ENCODE results near the gene ZNF141. TPM values are rescaled to one million over a fixed set of nuclear protein-coding genes. Genes with fewer than 3 reads are reported as not detected.

The ZNF141 gene
- total and polyA plus RNA-seq, 12 donors: 1.5 to 10.8 (median 7.6) TPM

DNA sequence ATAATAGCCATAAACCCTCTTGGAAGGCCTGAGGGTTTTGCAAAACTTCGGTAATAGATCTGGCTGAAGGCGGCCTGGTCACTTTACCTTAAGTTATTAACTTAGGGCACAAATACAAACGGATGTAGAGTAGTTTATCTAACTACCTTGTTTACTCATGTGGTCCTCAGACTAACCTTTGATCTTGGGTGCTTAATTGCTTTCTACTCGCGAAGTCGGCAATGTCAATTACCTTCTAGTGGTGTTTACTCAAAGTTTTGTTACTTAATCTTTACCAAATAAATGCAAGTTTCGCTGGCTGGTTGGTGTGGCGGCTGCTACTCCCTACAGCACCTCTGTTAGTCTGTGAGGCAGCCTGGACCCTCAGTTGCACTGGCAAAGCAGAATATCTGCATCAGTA lies 8.9 kb upstream of the ZNF141 start:
- H3K9me3 ChIP-seq: peaks cover 0 to 90% (median 0%) of the 10 kb centered on the region in 11 donors

DNA sequence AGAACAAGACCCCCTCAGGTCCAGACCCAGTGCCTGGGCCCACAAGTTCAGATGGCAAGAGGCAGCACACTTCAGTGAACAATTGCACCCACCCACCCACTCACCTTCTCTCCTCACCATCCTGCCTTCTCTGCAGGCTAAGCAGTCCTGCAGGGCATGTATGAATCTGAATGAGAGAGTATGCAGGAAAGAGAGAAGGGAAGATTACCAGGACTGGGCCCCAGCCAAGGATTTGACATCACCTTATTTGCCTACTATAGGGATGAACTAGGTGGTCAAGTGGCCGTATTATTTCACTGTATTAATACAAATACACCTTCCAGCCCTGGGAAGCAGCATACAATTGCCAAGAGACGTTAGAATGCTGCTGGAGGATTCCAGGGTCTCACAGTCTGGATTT lies 2.1 kb upstream of the ZNF141 start:
- WGBS, 2 donors: 63 to 75% methylated on average over 2 of the region's 2 CpGs
- Histone ChIP-seq H3K4me3 (peak overlapping the region in 2 of 10 donors; percentile 92 to 97), H3K27ac (peak overlapping the region in 5 of 10 donors; percentile 96 to 98 (median 97)), H3K9me3 (peaks cover 0 to 41% (median 0%) of the 10 kb centered on the region in 11 donors), H3K27me3 (no peaks in the 10 kb centered on the region), H3K4me1 (peaks cover 3 to 34% (median 23%) of the 10 kb centered on the region in 9 donors), H3K36me3 (peaks cover 0 to 2% (median 0%) of the 10 kb centered on the region in 9 donors)
- no peak for ATAC-seq
- intact Hi-C loops (cut with DNase I): loop anchor here in 2 of 10 donors (10.0 kb wide), 1 partner anchor 91 kb away; no protein-coding TSS in a partner anchor
- TF ChIP-seq, protein P1, sequence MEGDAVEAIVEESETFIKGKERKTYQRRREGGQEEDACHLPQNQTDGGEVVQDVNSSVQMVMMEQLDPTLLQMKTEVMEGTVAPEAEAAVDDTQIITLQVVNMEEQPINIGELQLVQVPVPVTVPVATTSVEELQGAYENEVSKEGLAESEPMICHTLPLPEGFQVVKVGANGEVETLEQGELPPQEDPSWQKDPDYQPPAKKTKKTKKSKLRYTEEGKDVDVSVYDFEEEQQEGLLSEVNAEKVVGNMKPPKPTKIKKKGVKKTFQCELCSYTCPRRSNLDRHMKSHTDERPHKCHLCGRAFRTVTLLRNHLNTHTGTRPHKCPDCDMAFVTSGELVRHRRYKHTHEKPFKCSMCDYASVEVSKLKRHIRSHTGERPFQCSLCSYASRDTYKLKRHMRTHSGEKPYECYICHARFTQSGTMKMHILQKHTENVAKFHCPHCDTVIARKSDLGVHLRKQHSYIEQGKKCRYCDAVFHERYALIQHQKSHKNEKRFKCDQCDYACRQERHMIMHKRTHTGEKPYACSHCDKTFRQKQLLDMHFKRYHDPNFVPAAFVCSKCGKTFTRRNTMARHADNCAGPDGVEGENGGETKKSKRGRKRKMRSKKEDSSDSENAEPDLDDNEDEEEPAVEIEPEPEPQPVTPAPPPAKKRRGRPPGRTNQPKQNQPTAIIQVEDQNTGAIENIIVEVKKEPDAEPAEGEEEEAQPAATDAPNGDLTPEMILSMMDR (IDR thresholded peaks at IDR 0.05): no peak
- no peak for DNase-seq

More for the DNA sequence above, 8.9 kb upstream of the ZNF141 start:
- Histone ChIP-seq H3K27me3 (no peaks in the 10 kb centered on the region), H3K4me1 (no peaks in the 10 kb centered on the region), H3K4me3 (no peak overlapping the region), H3K36me3 (no peaks in the 10 kb centered on the region), H3K27ac (no peak overlapping the region)
- ATAC-seq: no peak
- TF ChIP-seq, protein P1 (IDR thresholded peaks at IDR 0.05): no peak
- DNase-seq: no peak
- WGBS, 2 donors: 91 to 96% methylated on average over 8 of the region's 8 CpGs
- intact Hi-C loops (cut with DNase I): loop anchor here in 1 of 10 donors (10.0 kb wide), 1 partner anchor 84 kb away; no protein-coding TSS in a partner anchor

DNA sequence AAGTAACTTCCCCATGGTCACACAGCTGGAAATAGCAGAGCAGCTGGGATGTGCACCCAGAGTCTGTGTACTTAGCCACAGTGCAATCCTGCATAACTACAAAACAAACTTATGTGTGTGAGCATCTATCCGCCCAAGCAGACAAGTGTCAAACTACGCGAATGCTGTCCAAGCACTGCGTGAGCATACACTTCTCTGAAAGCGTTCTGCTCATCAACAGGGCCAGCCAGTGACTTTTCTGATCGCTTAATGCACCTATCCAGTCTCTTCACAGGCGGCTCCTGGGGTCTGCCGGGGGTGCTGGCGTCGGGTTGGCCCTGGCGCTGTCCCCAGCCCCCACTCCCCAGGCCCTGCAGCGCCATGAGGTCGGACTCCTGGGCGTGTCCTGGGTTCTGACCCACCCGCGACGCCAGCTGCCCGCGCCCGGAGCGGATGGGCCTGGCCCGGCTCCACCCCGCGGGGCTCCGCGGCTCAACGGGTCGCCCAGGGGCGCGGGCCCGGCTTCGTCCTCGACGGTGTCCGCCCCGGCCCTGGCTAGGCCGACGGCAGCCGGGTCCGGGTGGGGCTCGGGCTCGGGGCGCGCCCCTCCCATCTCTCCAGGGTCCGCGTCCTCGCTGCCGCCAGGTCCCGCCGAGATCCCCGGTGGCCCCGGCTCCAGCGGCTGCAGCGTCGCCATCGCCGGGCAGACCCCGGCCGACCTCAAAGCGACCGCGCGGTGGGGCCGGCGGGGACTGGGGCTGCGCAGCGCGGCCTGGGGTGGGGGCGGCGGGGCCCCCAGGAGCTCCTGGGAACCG lies 1.3 kb upstream of the ZNF141 start:
- DNase-seq (peak; percentile 35 to 70), ATAC-seq (peak in 6 of 8 donors; percentile 13 to 46 (median 23))
- TF ChIP-seq, protein P1 (IDR thresholded peaks at IDR 0.05): no peak
- Histone ChIP-seq H3K4me1 (peaks cover 3 to 34% (median 23%) of the 10 kb centered on the region in 9 donors), H3K4me3 (peak overlapping the region; percentile 65 to 97 (median 84)), H3K36me3 (peaks cover 0 to 9% (median 0%) of the 10 kb centered on the region in 9 donors), H3K9me3 (peaks cover 0 to 41% (median 0%) of the 10 kb centered on the region in 11 donors), H3K27ac (peak overlapping the region; percentile 73 to 98 (median 96)), H3K27me3 (no peaks in the 10 kb centered on the region)
- 3 to 4% methylated on average over 55 to 71 of the region's 71 CpGs for WGBS, 2 donors
- intact Hi-C loops (cut with DNase I): loop anchor here in 2 of 10 donors (10.0 kb wide), 1 partner anchor 91 kb away; no protein-coding TSS in a partner anchor

DNA sequence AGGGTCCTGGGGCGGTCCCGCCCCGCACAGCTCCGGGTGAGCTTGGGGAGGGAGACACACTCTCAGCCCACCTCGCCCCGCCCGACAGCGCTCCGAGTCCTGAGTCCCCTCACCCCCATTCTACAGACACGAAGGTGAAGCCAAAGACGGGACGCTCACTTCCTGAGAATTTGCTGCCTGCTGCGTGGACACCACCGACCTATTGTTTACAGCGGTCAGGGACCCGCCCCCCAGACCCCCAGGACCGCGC lies 796 bp upstream of the ZNF141 start:
- 1% methylated on average over 18 of the region's 18 CpGs for WGBS, 2 donors
- peak in 6 of 8 donors; percentile 0 to 61 (median 14) for ATAC-seq
- no peaks in the 10 kb centered on the region for H3K27me3 ChIP-seq

More for the DNA sequence above, 796 bp upstream of the ZNF141 start:
- Histone ChIP-seq H3K9me3 (peaks cover 0 to 43% (median 0%) of the 10 kb centered on the region in 11 donors), H3K36me3 (peaks cover 0 to 11% (median 0%) of the 10 kb centered on the region in 9 donors), H3K4me1 (peaks cover 3 to 34% (median 23%) of the 10 kb centered on the region in 9 donors), H3K27ac (peak overlapping the region; percentile 73 to 98 (median 96)), H3K4me3 (peak overlapping the region; percentile 65 to 97 (median 84))
- DNase-seq: peak in 1 of 2 donors; percentile 52
- TF ChIP-seq, protein P1 (IDR thresholded peaks at IDR 0.05): no peak
- intact Hi-C loops (cut with DNase I): loop anchor here in 2 of 10 donors (10.0 kb wide), 1 partner anchor 92 kb away; no protein-coding TSS in a partner anchor
